Measurements from ENCODE around the gene OCEL1.

Gene OCEL1

DNA sequence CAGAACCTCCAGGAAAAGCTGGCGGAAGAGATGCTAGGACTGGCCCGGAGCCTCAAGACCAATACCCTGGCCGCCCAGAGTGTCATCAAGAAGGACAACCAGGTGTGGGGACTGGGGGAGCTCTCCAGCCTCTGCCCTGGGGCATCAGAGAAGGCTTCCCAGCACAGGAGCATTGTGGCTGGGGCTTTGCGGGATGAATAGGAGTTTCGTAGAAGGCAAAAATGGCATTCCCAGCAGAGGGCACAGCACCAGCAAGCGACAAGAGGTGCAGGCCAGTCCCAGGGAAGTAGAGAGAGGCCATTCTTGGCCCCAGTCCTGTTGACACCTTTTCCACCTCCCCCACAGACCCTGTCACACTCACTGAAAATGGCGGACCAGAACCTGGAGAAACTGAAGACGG, 6.7 kb upstream of the OCEL1 start:
- DNase-seq (ENCODE audit: extremely low read depth, insufficient read length) = no peak
- peaks cover 9% of the 10 kb centered on the region for H3K36me3 ChIP-seq (ENCODE audit: control insufficient read depth, insufficient read depth, low read length)
- H3K27me3 ChIP-seq (replicated peaks; ENCODE audit: control insufficient read depth, insufficient read depth, low read length) = no peaks in the 10 kb centered on the region
- TF ChIP-seq, protein P1, sequence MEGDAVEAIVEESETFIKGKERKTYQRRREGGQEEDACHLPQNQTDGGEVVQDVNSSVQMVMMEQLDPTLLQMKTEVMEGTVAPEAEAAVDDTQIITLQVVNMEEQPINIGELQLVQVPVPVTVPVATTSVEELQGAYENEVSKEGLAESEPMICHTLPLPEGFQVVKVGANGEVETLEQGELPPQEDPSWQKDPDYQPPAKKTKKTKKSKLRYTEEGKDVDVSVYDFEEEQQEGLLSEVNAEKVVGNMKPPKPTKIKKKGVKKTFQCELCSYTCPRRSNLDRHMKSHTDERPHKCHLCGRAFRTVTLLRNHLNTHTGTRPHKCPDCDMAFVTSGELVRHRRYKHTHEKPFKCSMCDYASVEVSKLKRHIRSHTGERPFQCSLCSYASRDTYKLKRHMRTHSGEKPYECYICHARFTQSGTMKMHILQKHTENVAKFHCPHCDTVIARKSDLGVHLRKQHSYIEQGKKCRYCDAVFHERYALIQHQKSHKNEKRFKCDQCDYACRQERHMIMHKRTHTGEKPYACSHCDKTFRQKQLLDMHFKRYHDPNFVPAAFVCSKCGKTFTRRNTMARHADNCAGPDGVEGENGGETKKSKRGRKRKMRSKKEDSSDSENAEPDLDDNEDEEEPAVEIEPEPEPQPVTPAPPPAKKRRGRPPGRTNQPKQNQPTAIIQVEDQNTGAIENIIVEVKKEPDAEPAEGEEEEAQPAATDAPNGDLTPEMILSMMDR (IDR thresholded peaks at IDR 0.05; ENCODE audit: insufficient read depth, low read length, poor library complexity, severe bottlenecking) = no peak
- H3K4me3 ChIP-seq (replicated peaks; ENCODE audit: low read depth, low read length) = no peak overlapping the region

DNA sequence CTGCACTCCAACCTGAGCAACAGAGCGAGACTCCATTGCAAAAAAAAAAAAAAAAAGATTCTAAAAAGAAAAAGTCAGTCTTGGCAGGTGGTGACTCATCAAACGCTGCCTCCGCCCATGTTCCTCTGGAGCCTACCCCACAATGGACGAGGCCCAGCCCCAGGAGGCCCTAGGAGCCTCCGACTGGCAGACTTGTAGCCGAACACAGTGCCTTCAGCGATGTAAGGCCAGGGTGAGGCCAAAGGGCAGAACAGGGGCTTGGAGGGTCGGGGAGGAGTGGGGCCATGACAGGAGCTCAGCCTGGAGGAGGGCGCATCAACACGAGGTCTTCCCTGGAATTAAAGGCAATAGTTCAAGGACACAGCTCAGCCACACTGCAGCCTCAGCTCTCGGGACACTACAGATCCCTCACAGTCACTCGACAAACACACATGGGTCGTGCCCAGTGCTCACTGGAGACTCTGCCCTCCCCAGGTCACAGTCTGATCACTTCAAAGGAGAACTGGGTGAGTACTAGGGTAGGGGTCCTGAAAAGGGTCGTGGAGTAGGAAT, 5.7 kb upstream of the OCEL1 start:
- Histone ChIP-seq H3K27me3 (replicated peaks; ENCODE audit: control insufficient read depth, insufficient read depth, low read length) (no peaks in the 10 kb centered on the region), H3K4me3 (replicated peaks; ENCODE audit: low read depth, low read length) (no peak overlapping the region), H3K36me3 (ENCODE audit: control insufficient read depth, insufficient read depth, low read length) (peaks cover 9% of the 10 kb centered on the region)
- DNase-seq (ENCODE audit: extremely low read depth, insufficient read length) = no peak
- TF ChIP-seq, protein P1 (IDR thresholded peaks at IDR 0.05; ENCODE audit: insufficient read depth, low read length, poor library complexity, severe bottlenecking) = no peak

DNA sequence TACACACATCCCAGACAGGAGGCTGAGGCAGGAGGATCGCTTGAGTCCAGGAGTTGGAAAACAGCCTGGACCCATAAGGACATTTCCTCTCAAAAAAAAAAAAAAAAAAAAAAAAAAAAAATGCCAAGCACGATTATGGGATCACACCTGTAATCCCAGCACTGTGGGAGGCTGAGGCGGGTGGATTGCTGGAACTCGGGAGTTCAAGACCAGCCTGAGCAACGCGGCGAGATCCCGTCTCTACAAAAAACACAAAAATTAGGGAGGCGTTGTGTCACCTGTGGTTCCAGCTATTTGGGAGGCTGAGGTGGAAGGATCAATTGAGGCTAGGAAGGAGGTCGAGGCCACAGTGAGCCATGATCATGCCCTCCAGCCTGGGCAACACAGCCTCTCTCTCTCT, 973 bp upstream of the OCEL1 start:
- TF ChIP-seq, protein P1 (IDR thresholded peaks at IDR 0.05; ENCODE audit: insufficient read depth, low read length, poor library complexity, severe bottlenecking) = no peak
- DNase-seq (ENCODE audit: extremely low read depth, insufficient read length) = no peak
- Histone ChIP-seq H3K27me3 (replicated peaks; ENCODE audit: control insufficient read depth, insufficient read depth, low read length) (no peaks in the 10 kb centered on the region), H3K4me3 (replicated peaks; ENCODE audit: low read depth, low read length) (no peak overlapping the region), H3K36me3 (ENCODE audit: control insufficient read depth, insufficient read depth, low read length) (peaks cover 1% of the 10 kb centered on the region)

DNA sequence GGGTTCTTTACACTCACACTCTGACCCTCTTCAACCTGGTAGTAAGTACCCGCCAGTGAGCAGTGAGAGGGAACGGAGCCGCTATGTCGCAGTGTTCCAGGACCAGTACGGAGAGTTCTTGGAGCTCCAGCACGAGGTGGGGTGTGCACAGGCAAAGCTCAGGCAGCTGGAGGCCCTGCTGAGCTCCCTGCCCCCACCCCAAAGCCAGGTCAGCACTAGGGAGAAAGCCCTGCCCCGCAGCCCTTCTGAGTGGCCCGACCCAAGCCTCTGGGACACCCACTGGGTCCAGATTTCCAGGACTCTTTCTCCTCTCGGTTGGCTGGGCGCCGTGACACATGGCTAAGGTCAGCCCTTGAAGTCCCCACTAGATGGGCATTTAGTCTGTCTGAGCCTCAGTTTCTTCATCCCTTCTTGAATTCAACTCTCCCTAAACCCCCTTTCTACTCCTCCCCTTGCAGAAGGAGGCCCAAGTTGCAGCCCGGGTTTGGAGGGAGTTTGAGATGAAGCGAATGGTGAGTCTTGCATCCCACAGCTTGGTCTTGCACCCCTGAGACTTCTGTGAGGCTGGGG, 1.9 kb downstream of the OCEL1 start:
- TF ChIP-seq, protein P1 (IDR thresholded peaks at IDR 0.05; ENCODE audit: insufficient read depth, low read length, poor library complexity, severe bottlenecking) = no peak
- no peak for DNase-seq (ENCODE audit: extremely low read depth, insufficient read length)
- no peak overlapping the region for H3K4me3 ChIP-seq (replicated peaks; ENCODE audit: low read depth, low read length)
- no peaks in the 10 kb centered on the region for H3K27me3 ChIP-seq (replicated peaks; ENCODE audit: control insufficient read depth, insufficient read depth, low read length)
- H3K36me3 ChIP-seq (ENCODE audit: control insufficient read depth, insufficient read depth, low read length) = peaks cover 1% of the 10 kb centered on the region

DNA sequence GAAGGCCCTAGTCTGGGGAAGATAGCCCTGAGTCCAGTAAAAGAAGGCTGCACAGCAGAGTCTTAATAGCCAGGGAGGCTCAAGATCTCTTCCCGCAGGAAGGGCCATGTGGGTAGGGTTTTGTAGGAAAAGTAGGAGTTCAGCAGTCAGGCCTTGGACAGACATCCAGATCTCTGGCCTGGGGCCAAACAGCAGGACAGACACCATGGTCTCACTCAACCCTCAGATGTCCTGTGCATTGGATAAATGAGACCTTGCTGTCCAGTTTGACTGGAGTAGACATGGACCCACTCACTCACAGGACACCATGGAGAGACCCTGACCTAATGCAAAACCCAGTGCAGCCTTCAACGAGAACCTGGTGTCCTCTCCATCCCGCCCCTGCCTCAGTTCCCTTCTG, 3.9 kb downstream of the OCEL1 start:
- peaks cover 1% of the 10 kb centered on the region for H3K36me3 ChIP-seq (ENCODE audit: control insufficient read depth, insufficient read depth, low read length)
- TF ChIP-seq, protein P1 (IDR thresholded peaks at IDR 0.05; ENCODE audit: insufficient read depth, low read length, poor library complexity, severe bottlenecking) = no peak
- no peak for DNase-seq (ENCODE audit: extremely low read depth, insufficient read length)
- no peak overlapping the region for H3K4me3 ChIP-seq (replicated peaks; ENCODE audit: low read depth, low read length)
- no peaks in the 10 kb centered on the region for H3K27me3 ChIP-seq (replicated peaks; ENCODE audit: control insufficient read depth, insufficient read depth, low read length)

DNA sequence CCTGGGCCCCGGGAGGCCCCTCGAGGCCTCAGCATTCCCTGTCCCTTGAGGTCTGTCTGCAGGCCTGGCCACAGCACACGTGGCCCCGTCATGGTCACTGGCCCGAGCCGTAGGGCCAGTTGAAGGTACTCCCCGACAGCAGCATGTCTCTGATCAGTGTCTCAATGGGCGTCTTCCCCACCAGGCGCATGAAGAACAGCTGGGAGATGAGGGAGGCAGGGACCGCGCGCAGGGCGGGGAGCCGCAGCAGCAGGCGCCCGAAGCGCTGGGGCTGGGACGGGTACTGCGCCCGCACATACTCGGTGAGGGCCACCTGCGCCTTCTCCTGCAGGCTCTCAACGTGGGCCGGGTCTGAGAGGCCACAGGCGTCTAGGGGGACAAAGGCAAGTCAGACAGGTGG, 6.2 kb downstream of the OCEL1 start:
- no peak overlapping the region for H3K4me3 ChIP-seq (replicated peaks; ENCODE audit: low read depth, low read length)
- TF ChIP-seq, protein P1 (IDR thresholded peaks at IDR 0.05; ENCODE audit: insufficient read depth, low read length, poor library complexity, severe bottlenecking) = no peak
- H3K36me3 ChIP-seq (ENCODE audit: control insufficient read depth, insufficient read depth, low read length) = peaks cover 1% of the 10 kb centered on the region
- no peak for DNase-seq (ENCODE audit: extremely low read depth, insufficient read length)
- H3K27me3 ChIP-seq (replicated peaks; ENCODE audit: control insufficient read depth, insufficient read depth, low read length) = no peaks in the 10 kb centered on the region
